Measurements from ENCODE around the gene BRCA1.

Gene BRCA1

DNA sequence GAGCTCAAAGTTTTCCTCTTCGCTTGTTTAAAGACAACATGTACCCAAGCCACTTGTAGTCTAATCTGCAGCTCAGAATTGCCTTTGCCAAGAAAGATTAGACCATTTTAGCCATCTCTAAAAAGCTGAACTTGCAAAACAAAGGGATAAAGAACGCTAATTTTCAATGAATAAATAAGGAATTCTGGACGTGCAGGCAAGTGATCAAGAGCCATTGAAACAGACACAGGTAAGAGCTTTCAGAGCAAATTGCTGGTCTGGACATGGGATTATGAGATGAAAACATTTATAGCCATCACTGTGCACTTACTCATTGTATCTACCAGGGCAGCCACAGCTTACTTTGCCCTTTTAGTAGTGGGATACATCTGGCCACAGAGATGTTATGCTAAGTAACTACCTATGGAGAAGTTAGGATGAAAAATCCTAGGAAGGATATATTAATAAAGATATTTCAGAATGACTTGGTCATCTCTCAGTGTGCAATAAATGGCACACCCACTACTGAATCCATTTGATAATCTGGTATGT is 55.7 kb downstream of the BRCA1 start:
- TF ChIP-seq, protein P1, sequence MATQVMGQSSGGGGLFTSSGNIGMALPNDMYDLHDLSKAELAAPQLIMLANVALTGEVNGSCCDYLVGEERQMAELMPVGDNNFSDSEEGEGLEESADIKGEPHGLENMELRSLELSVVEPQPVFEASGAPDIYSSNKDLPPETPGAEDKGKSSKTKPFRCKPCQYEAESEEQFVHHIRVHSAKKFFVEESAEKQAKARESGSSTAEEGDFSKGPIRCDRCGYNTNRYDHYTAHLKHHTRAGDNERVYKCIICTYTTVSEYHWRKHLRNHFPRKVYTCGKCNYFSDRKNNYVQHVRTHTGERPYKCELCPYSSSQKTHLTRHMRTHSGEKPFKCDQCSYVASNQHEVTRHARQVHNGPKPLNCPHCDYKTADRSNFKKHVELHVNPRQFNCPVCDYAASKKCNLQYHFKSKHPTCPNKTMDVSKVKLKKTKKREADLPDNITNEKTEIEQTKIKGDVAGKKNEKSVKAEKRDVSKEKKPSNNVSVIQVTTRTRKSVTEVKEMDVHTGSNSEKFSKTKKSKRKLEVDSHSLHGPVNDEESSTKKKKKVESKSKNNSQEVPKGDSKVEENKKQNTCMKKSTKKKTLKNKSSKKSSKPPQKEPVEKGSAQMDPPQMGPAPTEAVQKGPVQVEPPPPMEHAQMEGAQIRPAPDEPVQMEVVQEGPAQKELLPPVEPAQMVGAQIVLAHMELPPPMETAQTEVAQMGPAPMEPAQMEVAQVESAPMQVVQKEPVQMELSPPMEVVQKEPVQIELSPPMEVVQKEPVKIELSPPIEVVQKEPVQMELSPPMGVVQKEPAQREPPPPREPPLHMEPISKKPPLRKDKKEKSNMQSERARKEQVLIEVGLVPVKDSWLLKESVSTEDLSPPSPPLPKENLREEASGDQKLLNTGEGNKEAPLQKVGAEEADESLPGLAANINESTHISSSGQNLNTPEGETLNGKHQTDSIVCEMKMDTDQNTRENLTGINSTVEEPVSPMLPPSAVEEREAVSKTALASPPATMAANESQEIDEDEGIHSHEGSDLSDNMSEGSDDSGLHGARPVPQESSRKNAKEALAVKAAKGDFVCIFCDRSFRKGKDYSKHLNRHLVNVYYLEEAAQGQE (IDR thresholded peaks at IDR 0.05; ENCODE audit: insufficient replicate concordance, low read depth): no peak
- TF ChIP-seq GABPA (IDR thresholded peaks at IDR 0.05; ENCODE audit: low read depth) (no peak), CTCF (IDR thresholded peaks at IDR 0.05; ENCODE audit: insufficient read depth, low read length) (no peak), SPI1 (IDR thresholded peaks at IDR 0.05; ENCODE audit: borderline replicate concordance, low read depth) (no peak), POLR2AphosphoS5 (IDR thresholded peaks at IDR 0.05; ENCODE audit: low read depth) (no peak)
- Histone ChIP-seq H3K27ac (replicated peaks) (no peak overlapping the region), H3K27me3 (ENCODE audit: insufficient read depth, poor library complexity, severe bottlenecking) (no peaks in the 10 kb centered on the region), H3K4me3 (replicated peaks; ENCODE audit: insufficient read depth, low read length) (no peak overlapping the region)
- no peak for DNase-seq (ENCODE audit: low read depth in 1 of 2, low spot score in 1 of 2)

GRCh38 chr17:43068570-43069367 is 56.4 kb downstream of the BRCA1 start:
- no peak overlapping the region for H3K4me3 ChIP-seq (replicated peaks; ENCODE audit: insufficient read depth, low read length)
- TF ChIP-seq SPI1 (IDR thresholded peaks at IDR 0.05; ENCODE audit: borderline replicate concordance, low read depth) (no peak), CTCF (IDR thresholded peaks at IDR 0.05; ENCODE audit: insufficient read depth, low read length) (no peak), POLR2AphosphoS5 (IDR thresholded peaks at IDR 0.05; ENCODE audit: low read depth) (no peak), GABPA (IDR thresholded peaks at IDR 0.05; ENCODE audit: low read depth) (no peak)
- TF ChIP-seq, protein P1 (IDR thresholded peaks at IDR 0.05; ENCODE audit: insufficient replicate concordance, low read depth): no peak
- H3K27ac ChIP-seq (replicated peaks): no peak overlapping the region
- no peak for DNase-seq (ENCODE audit: low read depth in 1 of 2, low spot score in 1 of 2)
- H3K27me3 ChIP-seq (ENCODE audit: insufficient read depth, poor library complexity, severe bottlenecking): no peaks in the 10 kb centered on the region

- TF ChIP-seq SPI1 (IDR thresholded peaks at IDR 0.05; ENCODE audit: borderline replicate concordance, low read depth) (no peak), CTCF (IDR thresholded peaks at IDR 0.05; ENCODE audit: insufficient read depth, low read length) (no peak), GABPA (IDR thresholded peaks at IDR 0.05; ENCODE audit: low read depth) (no peak), POLR2AphosphoS5 (IDR thresholded peaks at IDR 0.05; ENCODE audit: low read depth) (no peak)
- TF ChIP-seq, protein P1 (IDR thresholded peaks at IDR 0.05; ENCODE audit: insufficient replicate concordance, low read depth): no peak
- Histone ChIP-seq H3K27ac (replicated peaks) (no peak overlapping the region), H3K4me3 (replicated peaks; ENCODE audit: insufficient read depth, low read length) (no peak overlapping the region), H3K27me3 (ENCODE audit: insufficient read depth, poor library complexity, severe bottlenecking) (no peaks in the 10 kb centered on the region)
- no peak for DNase-seq (ENCODE audit: low read depth in 1 of 2, low spot score in 1 of 2)
Measured at GRCh38 chr17:43062984-43063638, 62.1 kb downstream of the BRCA1 start.
